ENCODE results near the gene GALNT3.

GALNT3 gene

GRCh38 chr2:165718610-165719210 is 75.3 kb downstream of the GALNT3 start:
- DNase-seq = no peak

DNA sequence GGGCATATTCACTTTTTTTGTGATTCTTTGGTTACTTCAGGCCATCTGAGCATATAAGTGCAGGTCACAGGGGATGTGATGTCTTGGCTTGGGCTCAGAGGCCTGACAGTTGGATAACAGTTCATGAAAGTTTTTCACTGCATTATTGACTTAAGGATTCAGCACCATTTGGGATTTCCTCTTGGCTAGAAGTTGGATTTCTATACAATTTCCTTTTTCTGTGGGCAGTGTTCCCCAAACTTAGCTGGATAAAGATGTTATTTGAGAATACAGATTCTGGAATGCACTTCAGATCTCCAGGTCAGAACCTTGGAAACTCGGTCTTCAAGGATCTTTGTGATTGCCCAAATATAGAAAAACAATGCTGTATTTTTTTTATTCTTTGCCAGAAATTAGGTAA is 78.0 kb downstream of the GALNT3 start:
- DNase-seq = no peak

- no peak for DNase-seq
Observed at GRCh38 chr2:165706960-165707487, 87.0 kb downstream of the GALNT3 start.

DNA sequence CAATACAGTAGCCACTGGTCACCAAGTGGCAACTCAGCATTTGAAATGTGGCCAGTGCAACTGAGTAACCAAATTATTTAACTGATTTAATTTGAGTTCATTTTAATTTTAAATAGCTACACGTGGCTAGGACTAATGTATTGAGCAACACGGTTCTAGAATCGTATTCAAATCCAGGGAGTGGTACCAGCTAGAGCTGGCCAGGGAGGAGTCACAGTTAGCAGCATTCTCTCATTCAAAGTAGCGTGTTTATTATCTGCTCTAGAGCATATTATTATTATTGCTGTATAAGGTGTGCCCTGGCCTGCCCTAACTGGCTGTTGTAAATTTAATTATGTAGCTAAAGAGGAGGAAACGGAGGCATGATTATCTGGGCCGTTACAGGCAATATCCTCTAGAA is 92.9 kb downstream of the GALNT3 start:
- no peak for DNase-seq

GRCh38 chr2:165700531-165700930 is 93.5 kb downstream of the GALNT3 start:
- DNase-seq = no peak

DNA sequence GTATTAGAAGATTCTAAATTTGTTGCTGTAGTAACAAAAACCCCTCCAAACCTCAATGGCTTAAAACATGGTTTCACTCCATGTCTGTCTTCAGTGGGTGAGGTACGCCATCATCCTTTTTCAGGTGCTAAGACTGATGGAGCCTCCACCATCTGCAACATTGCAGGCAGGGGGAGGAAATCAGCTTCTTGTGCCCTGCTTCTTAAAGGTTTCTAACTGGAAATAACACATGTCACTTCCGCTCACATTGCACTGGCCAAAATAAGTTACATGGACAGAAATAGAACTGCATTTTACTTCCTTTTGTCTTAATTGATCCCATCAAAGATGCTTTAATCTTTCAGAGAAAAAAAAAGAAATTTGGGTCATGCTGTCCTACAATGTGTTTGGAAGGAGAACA is 94.1 kb downstream of the GALNT3 start:
- no peak for DNase-seq

DNA sequence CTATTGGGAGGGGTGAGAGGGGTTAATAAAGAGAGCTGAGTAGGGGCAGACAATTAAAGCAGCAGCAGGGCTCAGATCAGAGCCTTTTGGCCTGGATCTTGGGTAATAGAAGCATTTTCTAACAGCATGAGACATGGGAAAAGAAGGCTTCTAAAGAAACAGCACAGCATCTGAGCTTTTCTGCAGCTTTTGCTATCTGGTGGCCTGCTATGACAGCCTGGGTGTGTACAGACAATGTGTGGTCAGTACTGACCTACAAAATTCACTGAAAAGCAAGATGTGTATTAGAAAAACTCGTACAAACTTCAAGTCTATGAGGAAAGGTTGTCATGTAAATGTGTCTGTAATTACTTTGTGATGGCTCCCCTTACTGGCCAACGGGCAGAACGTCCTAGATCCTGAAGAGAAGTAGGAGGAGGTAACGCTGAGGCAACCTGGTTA is 95.6 kb downstream of the GALNT3 start:
- DNase-seq = no peak

DNA sequence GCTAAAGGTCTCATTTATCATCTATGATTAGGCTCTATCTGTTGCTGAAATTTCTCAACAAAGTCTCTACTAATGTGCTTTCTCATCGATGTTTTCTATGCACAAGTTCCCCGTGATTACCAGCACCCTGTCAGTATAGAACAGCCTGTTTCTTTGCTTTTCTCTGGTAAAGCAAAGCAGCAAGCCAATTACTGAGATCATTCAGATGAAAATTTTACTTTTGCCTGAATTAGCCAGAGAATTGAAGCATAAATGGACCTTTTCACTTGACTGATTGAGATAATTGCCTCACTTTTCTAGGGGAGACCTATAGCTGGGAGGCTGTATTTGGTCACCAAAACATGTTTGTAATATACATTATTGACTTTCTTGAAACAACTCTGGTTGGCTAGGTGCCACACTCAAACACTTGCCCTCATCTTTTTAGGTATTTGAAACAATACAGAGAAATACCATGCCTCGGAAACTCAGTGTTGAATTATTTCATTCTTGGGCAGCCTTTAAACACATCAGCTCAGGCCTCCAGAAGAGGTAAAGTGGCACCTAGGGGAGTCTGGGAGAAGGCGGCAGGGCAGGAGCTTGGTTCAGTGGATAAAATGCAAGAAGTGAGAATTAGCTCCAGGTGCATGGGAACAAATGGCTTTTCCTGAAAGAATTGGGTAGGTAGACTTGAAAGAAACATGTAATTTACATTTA is 96.2 kb downstream of the GALNT3 start:
- no peak for DNase-seq

Data from cerebellar nuclear complex (tissue), 1 donor.